Aorta (tissue), 5 donors: ENCODE data around the gene WDFY4. TPM values are rescaled to one million over a fixed set of nuclear protein-coding genes. Genes with fewer than 3 reads are reported as not detected.

Experiments
- ATAC-seq: fragments of 200-7000 bp; cut with Tn5 transposase; one replicate; pipeline ENCODE4 v1.9.1; 2022; ENCODE audit warnings: moderate library complexity; ENCODE audit not compliant: low FRiP score
- DNase-seq, 2 donors: peaks; one replicate each; pipeline ENCODE4 v3.0.0-alpha.2; 2020
- H3K27ac ChIP-seq, 2 donors: one replicate each; pipeline ENCODE4 v1.5.1; 2013; ENCODE audit warnings: low read length in 2 of 2, mild to moderate bottlenecking in 2 of 2, moderate library complexity in 2 of 2, control low read depth in 1 of 2, inconsistent platforms in 1 of 2, low read depth in 1 of 2
- H3K27me3 ChIP-seq, 2 donors: one replicate each; pipeline ENCODE4 v1.6.1; 2013; ENCODE audit warnings: control low read depth in 1 of 2, low read length in 1 of 2, mild to moderate bottlenecking in 1 of 2, moderate library complexity in 1 of 2; ENCODE audit not compliant: insufficient read depth in 2 of 2, control insufficient read depth in 1 of 2
- H3K36me3 ChIP-seq, 2 donors: one replicate each; pipeline ENCODE4 v1.6.1; 2013; ENCODE audit warnings: control low read depth in 1 of 2, low read length in 1 of 2, mild to moderate bottlenecking in 1 of 2; ENCODE audit not compliant: insufficient read depth in 2 of 2, control insufficient read depth in 1 of 2
- H3K4me1 ChIP-seq, 2 donors: one replicate each; pipeline ENCODE4 v1.6.1; 2013; ENCODE audit warnings: low read length in 2 of 2, control low read depth in 1 of 2, mild to moderate bottlenecking in 1 of 2, moderate library complexity in 1 of 2; ENCODE audit not compliant: insufficient read depth in 2 of 2, control insufficient read depth in 1 of 2
- H3K4me3 ChIP-seq, 2 donors: one replicate each; pipeline ENCODE4 v1.5.1; 2013; ENCODE audit warnings: low read length in 2 of 2, control low read depth in 1 of 2, mild to moderate bottlenecking in 1 of 2
- H3K9me3 ChIP-seq: one replicate; pipeline ENCODE4 v1.6.1; 2013; ENCODE audit warnings: mild to moderate bottlenecking, low read length; ENCODE audit not compliant: control insufficient read depth
- WGBS, 2 donors: extraction: QIAGEN DNeasy Blood & Tissue Kit; methylation state at CpG; one replicate each; pipeline ENCODE4 v1.1.7; 2013; 5-methylcytosine and 5-hydroxymethylcytosine counted together
- intact Hi-C, 2 donors: fragments of 100-400 bp; cut with DNase I; formaldehyde crosslinking; loops; one replicate each; pipeline versions ENCODE4 v1.14.2 to v1.15.0; 2022
- polyA plus RNA-seq, 2 donors: library from polyadenylated mRNA; stranded (reverse); fragments of 200-250 nt; gene quantifications; one replicate each; pipeline ENCODE4 v1.2.3, GENCODE V29; 2013
- total RNA-seq, 2 donors: library from RNA; stranded (reverse); fragmentation: NEBNext Ultra II Directional; extraction: Animal tissue kit (Norgen Biotek cat#: 25700); gene quantifications; one replicate each; pipeline ENCODE4 v1.2.1, GENCODE V29; 2021
- donor health status: healthy with polysubstance abuse.
- donor health status: Bipolar disorder and iron deficiency.
- donor health status: DM: no; HTN: no; CAD: no.
- donor health status: DM: no; HTN: no; CAD: no.
- donor health status: DM: yes; HTN: yes; CAD: no.

WDFY4 gene
- total and polyA plus RNA-seq, 4 donors: 0.54 to 15.0 (median 4.6) TPM

- intact Hi-C loops: no loop called here
- Histone ChIP-seq H3K4me1 (no peaks in the 10 kb centered on the region), H3K4me3 (no peak overlapping the region), H3K27me3 (no peaks in the 10 kb centered on the region), H3K27ac (no peak overlapping the region), H3K36me3 (no peaks in the 10 kb centered on the region), H3K9me3 (no peaks in the 10 kb centered on the region)
- 83 to 87% methylated on average over 11 of the region's 11 CpGs for WGBS, 2 donors
- ATAC-seq (no peak), DNase-seq (no peak)
Measured at GRCh38 chr10:48740015-48740707, 55.5 kb downstream of the WDFY4 start.

GRCh38 chr10:48740988-48741387 is 56.3 kb downstream of the WDFY4 start:
- WGBS, 2 donors: 92 to 97% methylated on average over 2 of the region's 2 CpGs
- Histone ChIP-seq H3K36me3 (no peaks in the 10 kb centered on the region), H3K4me1 (no peaks in the 10 kb centered on the region), H3K9me3 (no peaks in the 10 kb centered on the region), H3K27ac (no peak overlapping the region), H3K27me3 (no peaks in the 10 kb centered on the region), H3K4me3 (no peak overlapping the region)
- no peak for ATAC-seq
- no peak for DNase-seq
- intact Hi-C loops: no loop called here

GRCh38 chr10:48742891-48743860 is 58.5 kb downstream of the WDFY4 start:
- Histone ChIP-seq H3K4me1 (no peaks in the 10 kb centered on the region), H3K36me3 (no peaks in the 10 kb centered on the region), H3K9me3 (no peaks in the 10 kb centered on the region), H3K27ac (no peak overlapping the region), H3K27me3 (no peaks in the 10 kb centered on the region), H3K4me3 (no peak overlapping the region)
- 92 to 94% methylated on average over 18 of the region's 18 CpGs for WGBS, 2 donors
- DNase-seq (no peak), ATAC-seq (no peak)
- intact Hi-C loops: no loop called here

- no peaks in the 10 kb centered on the region for H3K4me1 ChIP-seq
- DNase-seq: no peak
- intact Hi-C loops: no loop called here
Measured at GRCh38 chr10:48744587-48744986, 59.9 kb downstream of the WDFY4 start.

GRCh38 chr10:48745662-48746245 is 61.1 kb downstream of the WDFY4 start:
- intact Hi-C loops: no loop called here
- ATAC-seq: no peak
- Histone ChIP-seq H3K27me3 (no peaks in the 10 kb centered on the region), H3K4me3 (no peak overlapping the region), H3K36me3 (no peaks in the 10 kb centered on the region), H3K4me1 (no peaks in the 10 kb centered on the region), H3K9me3 (no peaks in the 10 kb centered on the region), H3K27ac (no peak overlapping the region)
- WGBS, 2 donors: 79 to 82% methylated on average over 27 of the region's 27 CpGs
- no peak for DNase-seq

More at GRCh38 chr10:48744587-48744986, 59.9 kb downstream of the WDFY4 start:
- no peak for ATAC-seq
- Histone ChIP-seq H3K4me3 (no peak overlapping the region), H3K27ac (no peak overlapping the region), H3K9me3 (no peaks in the 10 kb centered on the region), H3K36me3 (no peaks in the 10 kb centered on the region), H3K27me3 (no peaks in the 10 kb centered on the region)
- WGBS, 2 donors: 90 to 92% methylated on average over 6 of the region's 6 CpGs

GRCh38 chr10:48748573-48748972 is 63.9 kb downstream of the WDFY4 start:
- ATAC-seq (no peak), DNase-seq (no peak)
- Histone ChIP-seq H3K36me3 (no peaks in the 10 kb centered on the region), H3K4me1 (no peaks in the 10 kb centered on the region), H3K9me3 (no peaks in the 10 kb centered on the region), H3K27ac (no peak overlapping the region), H3K4me3 (no peak overlapping the region), H3K27me3 (no peaks in the 10 kb centered on the region)
- WGBS, 2 donors: 97 to 99% methylated on average over 4 of the region's 4 CpGs
- intact Hi-C loops: no loop called here

- no peaks in the 10 kb centered on the region for H3K36me3 ChIP-seq
- no peak for ATAC-seq
- no peaks in the 10 kb centered on the region for H3K4me1 ChIP-seq
- 100% methylated on average over 1 of the region's 1 CpG for WGBS, 2 donors
- no peaks in the 10 kb centered on the region for H3K27me3 ChIP-seq
- H3K4me3 ChIP-seq: no peak overlapping the region
- no peaks in the 10 kb centered on the region for H3K9me3 ChIP-seq
- DNase-seq: no peak
- H3K27ac ChIP-seq: no peak overlapping the region
- intact Hi-C loops: no loop called here
Measured at GRCh38 chr10:48749254-48749787, 64.6 kb downstream of the WDFY4 start.

- Histone ChIP-seq H3K27ac (no peak overlapping the region), H3K36me3 (no peaks in the 10 kb centered on the region), H3K27me3 (no peaks in the 10 kb centered on the region), H3K4me3 (no peak overlapping the region), H3K9me3 (no peaks in the 10 kb centered on the region), H3K4me1 (no peaks in the 10 kb centered on the region)
- ATAC-seq (no peak), DNase-seq (no peak)
- WGBS, 2 donors: 81 to 95% methylated on average over 1 of the region's 1 CpG
- intact Hi-C loops: no loop called here
Measured at GRCh38 chr10:48750019-48750418, 65.3 kb downstream of the WDFY4 start.
